ES-I3 (cell line): ENCODE measurements around the gene TRDN.

Experiments used
- H3K36me3 ChIP-seq: 2 replicates; pipeline ENCODE4 v1.6.1; 2013; ENCODE audit warnings: mild to moderate bottlenecking, low read length, control low read depth, moderate library complexity; ENCODE audit not compliant: insufficient read depth
- H3K4me1 ChIP-seq: 2 replicates; pipeline ENCODE4 v1.6.1; 2013; ENCODE audit warnings: mild to moderate bottlenecking, control low read depth, low read length; ENCODE audit not compliant: insufficient read depth
- H3K9ac ChIP-seq: 2 replicates; pipeline ENCODE4 v1.6.1; 2013; ENCODE audit warnings: low read depth, mild to moderate bottlenecking, low read length, moderate library complexity
- H3K9me3 ChIP-seq: 2 replicates; pipeline ENCODE4 v1.6.1; 2013; ENCODE audit warnings: mild to moderate bottlenecking, low read length, moderate library complexity; ENCODE audit not compliant: control insufficient read depth, insufficient read depth

The TRDN gene, protein sequence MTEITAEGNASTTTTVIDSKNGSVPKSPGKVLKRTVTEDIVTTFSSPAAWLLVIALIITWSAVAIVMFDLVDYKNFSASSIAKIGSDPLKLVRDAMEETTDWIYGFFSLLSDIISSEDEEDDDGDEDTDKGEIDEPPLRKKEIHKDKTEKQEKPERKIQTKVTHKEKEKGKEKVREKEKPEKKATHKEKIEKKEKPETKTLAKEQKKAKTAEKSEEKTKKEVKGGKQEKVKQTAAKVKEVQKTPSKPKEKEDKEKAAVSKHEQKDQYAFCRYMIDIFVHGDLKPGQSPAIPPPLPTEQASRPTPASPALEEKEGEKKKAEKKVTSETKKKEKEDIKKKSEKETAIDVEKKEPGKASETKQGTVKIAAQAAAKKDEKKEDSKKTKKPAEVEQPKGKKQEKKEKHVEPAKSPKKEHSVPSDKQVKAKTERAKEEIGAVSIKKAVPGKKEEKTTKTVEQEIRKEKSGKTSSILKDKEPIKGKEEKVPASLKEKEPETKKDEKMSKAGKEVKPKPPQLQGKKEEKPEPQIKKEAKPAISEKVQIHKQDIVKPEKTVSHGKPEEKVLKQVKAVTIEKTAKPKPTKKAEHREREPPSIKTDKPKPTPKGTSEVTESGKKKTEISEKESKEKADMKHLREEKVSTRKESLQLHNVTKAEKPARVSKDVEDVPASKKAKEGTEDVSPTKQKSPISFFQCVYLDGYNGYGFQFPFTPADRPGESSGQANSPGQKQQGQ

DNA sequence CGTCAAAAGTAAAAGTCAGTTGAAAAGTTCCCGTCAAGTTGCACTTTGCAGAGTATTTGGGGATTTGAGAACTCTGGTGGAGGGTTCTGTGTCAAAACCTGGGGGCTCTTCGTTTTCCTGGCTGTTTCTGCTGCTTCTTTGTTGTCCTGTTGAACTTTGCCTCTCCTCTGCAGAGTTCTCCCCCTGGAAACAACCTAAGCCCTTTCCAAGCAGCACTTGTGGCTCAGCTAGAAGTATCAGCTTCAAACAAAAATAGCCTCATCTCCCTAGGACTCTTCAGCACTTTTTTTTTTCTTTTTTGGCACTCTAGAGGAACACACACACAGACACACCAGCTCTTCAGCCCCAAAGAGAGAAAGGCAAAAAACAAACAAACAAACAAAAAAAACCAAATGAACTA is at the start of gene TRDN:
TRDN (minus strand) TSS at position 169 of the 400 bp plus-strand sequence. CDS start 175 bp downstream, outside the sequence.
- peaks cover 7% of the 10 kb centered on the region for H3K4me1 ChIP-seq
- H3K36me3 ChIP-seq: no peaks in the 10 kb centered on the region
- H3K9ac ChIP-seq: no peak within 1 kb of the TSS
- H3K9me3 ChIP-seq: no peaks in the 10 kb centered on the region

DNA sequence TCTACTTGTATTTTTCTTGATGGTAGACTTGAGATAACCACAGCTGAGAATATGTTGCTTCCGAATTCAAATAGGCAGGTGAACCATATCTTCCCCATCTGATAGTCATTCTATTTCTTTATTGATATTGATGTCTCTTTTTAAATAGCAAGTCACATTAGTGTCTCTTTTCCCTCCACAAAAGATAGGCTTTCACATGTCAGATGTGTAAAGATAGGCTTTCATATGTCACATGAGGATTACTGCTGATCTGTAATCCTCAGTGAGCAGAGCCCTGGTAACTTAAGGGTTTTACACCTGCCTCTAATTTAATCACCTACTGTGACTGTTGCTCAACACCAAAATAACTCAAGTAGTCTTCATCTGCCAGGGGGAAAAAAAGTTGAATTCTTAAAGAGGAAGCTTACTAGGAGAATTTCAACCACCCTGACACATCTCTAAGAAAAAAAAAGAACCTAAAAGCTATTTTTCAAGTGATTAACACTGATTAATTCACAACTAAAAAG is 45.3 kb upstream of the TRDN start:
- Histone ChIP-seq H3K4me1 (no peaks in the 10 kb centered on the region), H3K9ac (no peak overlapping the region), H3K9me3 (no peaks in the 10 kb centered on the region), H3K36me3 (no peaks in the 10 kb centered on the region)

DNA sequence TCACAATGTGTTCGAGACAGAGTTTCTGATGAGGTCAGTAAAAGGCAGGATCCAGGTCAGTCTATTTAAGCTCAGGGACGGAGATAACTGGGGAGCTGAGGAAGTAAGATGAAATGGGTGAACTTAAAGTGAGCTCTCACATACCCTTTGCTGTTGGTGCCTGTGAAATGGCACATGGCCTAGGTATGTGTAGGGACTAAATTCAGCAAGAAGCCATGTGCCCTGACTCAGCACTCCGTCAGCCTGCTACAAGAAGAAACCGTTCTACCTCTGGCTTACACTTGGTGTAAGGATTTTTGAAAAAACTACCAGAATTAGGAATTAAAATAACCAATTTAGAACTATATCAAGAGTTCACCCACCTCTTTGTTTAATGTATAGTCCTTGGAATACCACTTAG is 41.1 kb upstream of the TRDN start:
- H3K4me1 ChIP-seq: no peaks in the 10 kb centered on the region
- no peaks in the 10 kb centered on the region for H3K36me3 ChIP-seq
- H3K9ac ChIP-seq: no peak overlapping the region
- H3K9me3 ChIP-seq: no peaks in the 10 kb centered on the region

DNA sequence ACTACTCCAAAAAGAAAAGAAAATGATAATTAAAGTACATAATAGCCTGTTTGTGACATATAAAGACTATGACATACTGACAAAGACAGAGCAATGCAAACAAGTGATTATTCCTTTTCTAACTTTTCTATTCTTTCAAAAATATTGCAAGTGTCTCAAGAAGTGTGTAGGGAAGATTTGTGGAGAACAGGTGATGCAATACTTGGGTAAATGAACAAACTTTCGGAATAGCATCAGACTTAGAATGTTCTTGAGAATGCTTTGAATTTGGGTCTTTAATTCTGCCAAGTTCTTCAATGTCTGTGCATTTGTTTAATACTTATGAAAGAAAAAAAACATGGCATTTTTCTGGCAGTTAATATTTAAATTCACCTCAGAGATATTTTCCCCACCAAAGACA is 40.0 kb upstream of the TRDN start:
- Histone ChIP-seq H3K9me3 (no peaks in the 10 kb centered on the region), H3K36me3 (no peaks in the 10 kb centered on the region), H3K4me1 (no peaks in the 10 kb centered on the region), H3K9ac (no peak overlapping the region)

DNA sequence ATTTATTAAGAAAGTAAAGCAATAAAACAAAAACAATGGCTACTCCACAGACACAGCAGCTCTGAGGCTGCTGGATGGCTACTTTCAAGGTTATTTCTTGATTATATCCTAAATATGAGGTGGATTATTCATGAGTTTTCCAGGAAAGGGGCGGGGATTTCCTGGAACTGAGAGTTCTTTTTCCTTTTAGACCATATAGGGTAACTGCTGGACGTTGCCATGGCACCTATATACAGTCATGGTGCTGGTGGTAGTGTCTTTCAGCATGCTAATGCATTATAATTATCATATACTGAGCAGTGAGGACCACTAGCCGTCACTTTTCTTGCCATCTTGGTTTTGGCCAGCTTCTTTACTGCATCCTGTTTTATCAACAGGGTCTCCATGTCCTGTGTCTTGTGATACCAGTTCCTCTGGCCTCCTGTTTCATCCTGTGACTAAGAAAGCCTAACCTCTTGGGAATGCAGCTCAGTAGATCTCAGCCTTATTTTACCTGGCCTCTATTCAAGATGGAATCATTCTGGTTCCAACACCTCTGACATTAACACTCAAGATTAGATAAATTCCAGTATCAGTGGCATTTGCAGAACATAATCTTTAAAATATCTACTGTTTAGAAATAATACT is 32.3 kb upstream of the TRDN start:
- no peaks in the 10 kb centered on the region for H3K4me1 ChIP-seq

DNA sequence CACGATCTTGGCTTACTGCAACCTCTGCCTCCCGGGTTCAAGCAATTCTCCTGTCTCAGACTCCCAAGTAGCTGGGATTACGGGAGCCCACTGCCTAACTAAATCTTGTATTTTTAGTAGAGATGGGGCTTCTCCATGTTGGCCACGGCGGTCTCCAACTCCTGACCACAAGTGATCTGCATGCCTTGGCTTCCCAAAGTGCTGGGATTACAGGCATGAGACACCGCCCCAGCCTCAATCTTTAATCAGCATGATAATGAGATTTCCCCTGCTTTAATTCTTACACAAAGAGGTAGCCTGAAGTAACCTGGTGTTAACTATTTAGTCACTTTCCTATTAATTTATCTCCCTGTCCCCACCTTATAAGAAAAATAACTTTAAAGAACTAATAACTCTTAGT is 31.3 kb upstream of the TRDN start:
- H3K36me3 ChIP-seq: no peaks in the 10 kb centered on the region
- H3K9me3 ChIP-seq: no peaks in the 10 kb centered on the region; the same call in 1 of the 2 replicates
- no peaks in the 10 kb centered on the region for H3K4me1 ChIP-seq
- H3K9ac ChIP-seq: no peak overlapping the region

More for the DNA sequence above, 32.3 kb upstream of the TRDN start:
- no peaks in the 10 kb centered on the region; the same call in 1 of the 2 replicates for H3K9me3 ChIP-seq
- no peaks in the 10 kb centered on the region for H3K36me3 ChIP-seq
- H3K9ac ChIP-seq: no peak overlapping the region

DNA sequence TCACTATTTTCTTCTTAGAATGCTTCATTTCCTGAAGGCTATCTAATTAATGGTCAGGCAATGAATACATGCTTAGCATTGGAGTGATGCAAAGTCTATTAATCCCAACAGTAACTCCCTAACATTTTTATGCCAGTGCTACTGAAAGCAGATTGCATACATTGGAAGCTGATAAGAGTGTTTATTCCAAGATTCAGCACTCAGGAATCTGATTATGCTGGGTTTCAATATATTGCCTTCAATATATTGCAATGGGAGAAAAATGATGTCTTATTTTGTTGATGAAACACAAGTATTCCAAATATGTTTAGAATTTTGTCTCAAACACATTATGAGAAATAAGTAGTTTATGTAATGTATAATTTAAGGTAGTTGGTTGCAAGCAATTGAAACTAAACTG is 26.7 kb upstream of the TRDN start:
- Histone ChIP-seq H3K9me3 (no peaks in the 10 kb centered on the region; the same call in 1 of the 2 replicates), H3K4me1 (no peaks in the 10 kb centered on the region), H3K36me3 (no peaks in the 10 kb centered on the region), H3K9ac (no peak overlapping the region)

DNA sequence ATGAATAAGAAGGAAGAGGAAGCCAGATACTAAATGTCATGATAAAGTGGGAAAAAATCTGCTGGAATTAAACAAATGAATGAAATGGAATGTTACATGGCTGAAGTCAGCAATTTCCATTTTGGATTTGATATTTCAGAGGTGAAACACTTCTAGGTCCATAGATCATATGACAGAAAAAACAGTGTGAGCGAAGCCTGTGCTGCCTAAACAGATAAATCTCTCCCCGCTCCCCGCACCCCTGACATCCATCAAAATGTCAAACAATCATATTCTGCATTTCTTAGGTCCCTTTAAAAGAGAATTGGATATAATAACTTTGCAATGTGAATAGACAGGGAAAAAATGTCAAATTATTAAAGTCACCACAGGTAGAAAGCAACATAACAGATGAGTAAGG is 26.0 kb upstream of the TRDN start:
- no peak overlapping the region for H3K9ac ChIP-seq
- no peaks in the 10 kb centered on the region for H3K4me1 ChIP-seq
- no peaks in the 10 kb centered on the region; the same call in 1 of the 2 replicates for H3K9me3 ChIP-seq
- H3K36me3 ChIP-seq: no peaks in the 10 kb centered on the region

DNA sequence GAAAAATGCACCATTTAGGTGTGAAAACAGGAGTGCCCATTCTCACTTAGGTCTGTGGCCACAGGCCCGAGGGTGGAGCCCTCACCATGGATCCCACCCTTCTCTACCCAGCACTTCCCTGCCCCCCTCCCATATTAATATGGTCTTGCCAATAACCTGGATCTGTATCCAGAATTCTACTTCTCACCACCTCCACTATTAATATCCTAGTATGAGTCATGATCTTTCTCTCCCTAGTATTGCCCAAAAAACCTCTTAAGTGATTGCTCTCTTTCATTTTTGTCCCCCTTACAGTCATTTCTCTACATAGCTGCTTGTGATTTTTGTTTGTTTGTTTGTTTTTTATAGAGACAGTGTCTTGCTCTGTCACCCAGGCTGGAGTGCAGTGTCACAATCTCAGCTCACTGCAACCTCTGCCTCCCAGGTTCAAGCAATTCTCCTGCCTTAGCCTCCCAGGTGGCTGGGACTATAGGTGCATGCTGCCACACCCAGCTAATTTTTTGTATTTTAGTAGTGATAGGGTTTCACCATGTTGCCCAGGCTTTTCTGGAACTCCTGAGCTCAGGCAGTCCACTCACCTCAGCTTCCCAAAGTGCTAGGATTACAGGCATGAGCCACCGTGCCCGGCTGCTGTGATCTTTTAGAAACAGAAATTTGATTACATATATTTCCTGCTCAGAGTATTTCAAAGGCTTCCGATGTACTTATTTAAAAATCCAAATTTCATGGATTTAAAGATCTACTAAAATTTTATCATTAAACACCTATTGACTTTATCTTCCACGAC is 24.5 kb upstream of the TRDN start:
- H3K9ac ChIP-seq: no peak overlapping the region

DNA sequence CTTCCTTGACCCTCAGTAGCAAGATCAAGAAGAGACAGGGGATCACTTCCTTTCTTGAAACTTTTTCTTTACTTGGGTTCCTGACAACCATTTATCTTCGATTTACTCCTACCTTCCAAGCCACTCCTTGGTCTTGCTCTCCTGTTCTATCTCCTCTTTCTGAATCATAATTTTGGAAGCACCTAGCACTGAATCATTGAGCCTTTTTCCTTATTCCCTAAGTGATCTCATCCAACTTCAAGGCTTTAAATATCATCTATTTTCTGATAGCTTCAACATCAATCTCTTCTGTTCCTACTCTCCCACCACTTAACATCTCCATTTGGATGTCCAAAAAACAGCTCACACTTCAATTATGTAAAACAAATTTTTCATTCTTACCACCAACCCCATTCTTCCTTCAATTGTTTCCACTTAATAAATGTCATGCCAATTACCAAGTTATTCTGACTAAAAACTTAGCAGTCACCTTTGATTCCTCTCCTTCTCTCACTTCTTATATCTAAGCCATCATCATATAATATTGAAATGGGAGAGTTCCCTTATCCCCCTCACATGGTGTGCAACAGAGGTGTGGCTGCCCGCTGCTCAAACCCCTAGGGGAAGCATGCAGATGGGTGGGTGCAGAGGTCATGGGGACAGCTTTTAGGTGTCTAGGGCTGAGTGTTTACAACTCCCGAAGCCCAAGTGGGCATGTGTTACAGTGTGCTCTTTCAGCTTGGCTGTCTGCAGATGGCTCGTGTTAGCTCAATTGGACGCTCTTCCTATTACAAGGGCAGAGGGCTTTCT is 23.4 kb upstream of the TRDN start:
- H3K9ac ChIP-seq: no peak overlapping the region
- H3K9me3 ChIP-seq: no peaks in the 10 kb centered on the region
- H3K4me1 ChIP-seq: no peaks in the 10 kb centered on the region
- H3K36me3 ChIP-seq: no peaks in the 10 kb centered on the region

More for the DNA sequence above, 24.5 kb upstream of the TRDN start:
- no peaks in the 10 kb centered on the region; the same call in 1 of the 2 replicates for H3K9me3 ChIP-seq
- H3K36me3 ChIP-seq: no peaks in the 10 kb centered on the region
- H3K4me1 ChIP-seq: no peaks in the 10 kb centered on the region

DNA sequence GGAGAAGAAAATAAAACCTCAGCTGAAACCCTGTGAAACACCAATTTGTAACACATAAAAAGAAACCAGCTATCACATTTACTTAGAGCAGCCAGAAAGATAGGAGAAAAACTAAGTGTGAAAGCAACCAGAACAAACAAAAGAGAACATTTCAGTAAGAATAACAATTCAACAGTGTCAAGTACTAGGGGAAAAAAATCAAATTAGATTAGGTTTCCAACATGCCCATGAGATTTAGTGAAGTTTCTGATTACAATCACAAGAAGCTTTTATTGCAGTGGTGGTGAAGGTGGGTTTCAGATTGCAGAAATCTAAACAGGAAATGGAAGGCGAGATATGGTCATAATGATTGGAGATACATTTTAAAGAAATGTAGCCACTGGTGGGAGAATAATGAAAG is 22.1 kb upstream of the TRDN start:
- Histone ChIP-seq H3K36me3 (no peaks in the 10 kb centered on the region), H3K4me1 (no peaks in the 10 kb centered on the region), H3K9ac (no peak overlapping the region), H3K9me3 (no peaks in the 10 kb centered on the region)

DNA sequence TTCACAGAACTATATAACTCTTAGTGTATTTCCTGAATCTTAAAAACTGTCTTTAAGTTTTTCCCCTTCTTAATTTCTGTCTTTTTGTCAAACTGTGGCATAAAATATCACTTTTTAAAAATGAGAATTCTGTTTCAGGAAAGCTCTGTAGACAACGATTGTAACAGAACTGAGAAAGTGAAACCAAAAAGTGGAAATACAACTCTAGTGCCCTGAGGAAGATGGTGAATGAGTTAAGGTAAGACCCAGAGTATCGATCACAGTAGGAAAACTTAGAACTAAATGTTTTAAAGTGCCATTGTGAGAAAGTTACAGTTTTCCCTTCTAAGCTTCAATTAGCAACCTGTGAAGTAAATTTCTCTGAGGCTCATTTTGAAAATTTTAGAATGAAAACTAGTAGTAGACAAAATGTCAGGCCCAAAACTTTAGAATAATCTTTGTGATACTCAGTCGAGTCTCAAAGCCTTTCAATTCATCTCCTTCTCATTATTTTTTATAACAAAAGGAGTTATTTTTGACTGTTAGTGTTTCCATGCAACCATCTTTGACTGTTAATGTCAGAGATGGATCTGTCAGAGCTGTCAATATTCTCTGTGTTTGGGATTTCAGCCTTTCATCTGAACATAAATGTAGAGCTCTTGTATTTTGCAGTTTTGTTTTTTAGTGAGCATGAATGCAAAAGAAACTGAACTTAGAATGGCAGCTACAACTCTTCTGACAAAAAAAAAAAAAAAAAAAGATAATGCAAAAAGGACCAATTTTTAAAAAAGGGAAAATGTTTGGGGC is 19.0 kb upstream of the TRDN start:
- Histone ChIP-seq H3K4me1 (no peaks in the 10 kb centered on the region), H3K9me3 (no peaks in the 10 kb centered on the region), H3K9ac (no peak overlapping the region), H3K36me3 (no peaks in the 10 kb centered on the region)

DNA sequence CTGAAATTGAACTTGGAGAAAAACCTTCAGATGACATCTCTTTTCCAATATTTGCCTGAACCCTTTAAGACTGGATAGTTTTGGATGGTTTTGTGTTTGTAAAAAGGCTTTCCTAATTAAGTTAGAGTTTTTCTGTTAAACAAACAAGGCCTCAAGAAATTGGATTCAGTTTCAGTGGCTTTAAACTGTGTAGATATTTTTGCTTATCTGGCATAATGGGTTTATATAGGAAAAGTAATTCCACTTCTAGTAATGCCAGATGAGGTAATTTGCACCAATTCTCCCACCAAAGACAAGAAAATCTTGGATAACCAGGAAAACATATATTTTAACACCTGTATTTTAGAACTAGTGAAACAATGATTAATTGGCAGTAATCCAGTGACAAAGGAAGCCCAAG is 12.0 kb upstream of the TRDN start:
- no peaks in the 10 kb centered on the region for H3K9me3 ChIP-seq
- no peaks in the 10 kb centered on the region for H3K4me1 ChIP-seq
- H3K9ac ChIP-seq: no peak overlapping the region
- no peaks in the 10 kb centered on the region for H3K36me3 ChIP-seq
